HG02943 (cell line): ENCODE measurements around the gene SORCS2.
"Not testable (repeated sequence)": the region's sequence is repeated elsewhere in the genome, so short reads cannot be mapped to it uniquely, and the experiment has no call there.

Experiments used
- ATAC-seq: cut with Tn5 transposase; IDR thresholded peaks from one replicate; pipeline ENCODE4 v1.9.1; 2021; ENCODE audit warnings: mild to moderate bottlenecking, low read depth, moderate library complexity; ENCODE audit not compliant: unreplicated experiment

The SORCS2 gene

GRCh38 chr4:7451800-7452199 lies 259.5 kb downstream of the SORCS2 start:
- no peak for ATAC-seq

GRCh38 chr4:7452802-7453201 lies 260.5 kb downstream of the SORCS2 start:
- not testable (repeated sequence) for ATAC-seq

- ATAC-seq: no peak
Observed at GRCh38 chr4:7457201-7458065, 265.1 kb downstream of the SORCS2 start.

- no peak for ATAC-seq
Observed at GRCh38 chr4:7458066-7458425, 265.7 kb downstream of the SORCS2 start.

- no peak for ATAC-seq
Observed at GRCh38 chr4:7458477-7458876, 266.1 kb downstream of the SORCS2 start.

GRCh38 chr4:7459471-7459870 lies 267.1 kb downstream of the SORCS2 start:
- no peak for ATAC-seq

GRCh38 chr4:7460566-7460965 lies 268.2 kb downstream of the SORCS2 start:
- ATAC-seq: no peak

GRCh38 chr4:7461230-7461629 lies 268.9 kb downstream of the SORCS2 start:
- no peak for ATAC-seq

GRCh38 chr4:7462509-7462971 lies 270.2 kb downstream of the SORCS2 start:
- ATAC-seq: no peak

- no peak for ATAC-seq
Observed at GRCh38 chr4:7463566-7464258, 271.4 kb downstream of the SORCS2 start.

- no peak for ATAC-seq
Observed at GRCh38 chr4:7464259-7464655, 271.9 kb downstream of the SORCS2 start.

GRCh38 chr4:7465017-7465416 lies 272.7 kb downstream of the SORCS2 start:
- no peak for ATAC-seq

GRCh38 chr4:7466215-7466614 lies 273.9 kb downstream of the SORCS2 start:
- ATAC-seq: no peak

GRCh38 chr4:7466904-7467303 lies 274.6 kb downstream of the SORCS2 start:
- ATAC-seq: no peak

- ATAC-seq: no peak
Observed at GRCh38 chr4:7467471-7467870, 275.1 kb downstream of the SORCS2 start.

- no peak for ATAC-seq
Observed at GRCh38 chr4:7469023-7469422, 276.7 kb downstream of the SORCS2 start.

- no peak for ATAC-seq
Observed at GRCh38 chr4:7470111-7470510, 277.8 kb downstream of the SORCS2 start.

GRCh38 chr4:7470522-7471128 lies 278.3 kb downstream of the SORCS2 start:
- no peak for ATAC-seq

GRCh38 chr4:7472442-7473013 lies 280.2 kb downstream of the SORCS2 start:
- no peak for ATAC-seq

GRCh38 chr4:7473081-7473480 lies 280.7 kb downstream of the SORCS2 start:
- no peak for ATAC-seq

GRCh38 chr4:7474320-7474719 lies 282.0 kb downstream of the SORCS2 start:
- no peak for ATAC-seq
